GM18520 (cell line): Measurements from ENCODE around the gene SLC37A1.

Experiments
- ATAC-seq: cut with Tn5 transposase; IDR thresholded peaks from one replicate; pipeline ENCODE4 v1.9.1; 2021; ENCODE audit not compliant: unreplicated experiment

SLC37A1 gene

DNA sequence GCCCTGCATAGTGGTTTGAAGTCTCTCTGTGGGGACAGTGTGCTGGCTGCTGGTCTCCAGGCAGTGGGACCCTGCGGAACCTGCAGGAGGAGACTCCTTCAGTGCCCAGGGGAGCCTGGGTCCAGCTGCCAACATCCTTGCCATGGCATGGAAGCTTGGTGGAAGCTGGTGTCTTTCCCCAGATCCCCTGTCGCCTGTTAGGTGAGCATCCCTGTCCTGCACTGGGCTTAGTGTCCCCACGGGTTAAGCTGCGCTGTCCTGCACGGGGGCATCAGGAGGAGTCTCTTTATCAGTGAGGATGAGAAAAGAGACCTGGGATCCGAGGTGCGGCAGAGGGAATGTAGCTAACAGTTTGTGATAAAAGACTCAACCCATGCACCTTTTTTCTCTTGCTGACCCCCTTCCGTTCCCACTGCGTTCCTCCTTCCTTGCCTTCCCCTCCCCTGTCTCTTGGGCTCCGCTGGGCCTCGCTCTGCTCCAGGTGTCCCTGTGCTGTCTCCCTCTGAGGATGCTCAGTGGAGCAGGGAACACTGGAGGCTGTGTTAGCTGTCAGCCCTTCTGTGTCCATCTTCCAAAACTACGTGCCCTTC is 59.3 kb downstream of the SLC37A1 start:
- no peak for ATAC-seq

- no peak for ATAC-seq
Measured at GRCh38 chr21:42574234-42575027, 60.8 kb downstream of the SLC37A1 start.

- no peak for ATAC-seq
Measured at GRCh38 chr21:42575111-42575510, 61.5 kb downstream of the SLC37A1 start.

DNA sequence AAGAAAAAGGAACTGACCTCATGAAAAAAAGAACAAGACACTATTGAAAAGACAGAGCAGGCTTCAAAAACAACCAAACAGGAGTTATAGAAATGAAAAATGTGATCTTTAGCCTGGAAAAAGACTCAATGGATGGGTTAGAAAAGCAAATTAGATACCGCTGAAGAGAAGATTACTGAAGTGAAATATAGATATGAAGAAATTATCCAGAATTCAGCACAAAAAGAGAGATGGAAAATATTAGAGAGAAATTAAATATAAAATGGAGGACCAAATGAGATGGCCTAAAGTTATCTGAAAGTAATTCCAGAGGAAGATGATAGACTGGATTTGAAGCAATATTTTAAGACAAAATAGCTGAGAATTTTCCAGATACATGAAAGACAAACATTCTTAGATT is 63.0 kb downstream of the SLC37A1 start:
- no peak for ATAC-seq

DNA sequence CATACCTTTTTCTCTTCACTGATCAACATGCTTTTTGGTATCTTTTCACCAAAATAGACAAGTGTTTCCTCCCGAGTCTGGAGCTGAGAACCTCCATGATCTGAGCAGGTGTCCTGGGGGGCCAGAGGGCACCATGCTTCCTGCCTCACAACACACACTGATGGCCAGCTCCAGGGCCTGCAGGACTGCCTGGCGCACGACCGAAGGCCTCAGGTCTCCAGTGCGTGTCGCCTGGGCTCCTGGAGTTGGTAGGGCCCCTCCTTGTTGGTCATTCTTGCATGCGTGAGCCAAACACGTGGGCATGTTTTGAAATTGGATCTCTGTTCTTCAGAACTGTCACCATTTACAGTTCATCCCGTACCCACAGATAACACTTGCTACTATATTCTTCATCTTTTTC is 64.4 kb downstream of the SLC37A1 start:
- ATAC-seq, result no peak

GRCh38 chr21:42578761-42579415 is 65.2 kb downstream of the SLC37A1 start:
- ATAC-seq, result no peak

DNA sequence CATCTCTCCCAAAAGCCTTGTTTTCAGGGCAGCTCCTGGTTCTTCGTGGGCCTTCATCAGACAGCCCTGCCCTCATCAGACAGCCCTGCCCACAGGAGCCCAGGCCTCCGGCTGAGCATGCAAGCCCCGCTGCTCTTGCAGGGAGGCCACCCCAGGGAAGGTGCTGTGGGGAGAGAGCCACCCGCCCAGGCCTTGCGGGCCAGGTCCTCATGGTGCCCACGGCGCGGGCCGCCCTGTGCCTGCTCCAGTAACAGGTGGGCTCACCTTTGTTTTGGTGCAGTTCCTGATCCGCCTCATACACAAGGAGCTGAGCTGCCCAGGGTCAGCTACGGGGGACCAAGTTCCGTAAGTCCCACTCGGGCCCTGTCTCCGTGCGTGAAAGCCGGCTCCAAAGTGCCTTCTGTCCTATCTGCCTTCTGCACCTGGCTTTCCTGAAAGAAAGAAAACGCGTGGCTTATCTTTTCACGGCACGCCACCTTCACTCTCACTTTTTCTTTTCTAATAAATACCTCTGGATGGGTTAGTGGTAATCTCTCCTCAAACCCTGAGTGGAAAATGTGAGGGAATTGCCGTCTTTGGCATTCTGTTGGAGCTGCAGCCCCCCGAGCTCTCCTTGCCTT is 65.9 kb downstream of the SLC37A1 start:
- ATAC-seq, result no peak

GRCh38 chr21:42580076-42580792 is 66.6 kb downstream of the SLC37A1 start:
- no peak for ATAC-seq

GRCh38 chr21:42580793-42581321 is 67.2 kb downstream of the SLC37A1 start:
- no peak for ATAC-seq

GRCh38 chr21:42581336-42581992 is 67.8 kb downstream of the SLC37A1 start:
- ATAC-seq, result no peak

DNA sequence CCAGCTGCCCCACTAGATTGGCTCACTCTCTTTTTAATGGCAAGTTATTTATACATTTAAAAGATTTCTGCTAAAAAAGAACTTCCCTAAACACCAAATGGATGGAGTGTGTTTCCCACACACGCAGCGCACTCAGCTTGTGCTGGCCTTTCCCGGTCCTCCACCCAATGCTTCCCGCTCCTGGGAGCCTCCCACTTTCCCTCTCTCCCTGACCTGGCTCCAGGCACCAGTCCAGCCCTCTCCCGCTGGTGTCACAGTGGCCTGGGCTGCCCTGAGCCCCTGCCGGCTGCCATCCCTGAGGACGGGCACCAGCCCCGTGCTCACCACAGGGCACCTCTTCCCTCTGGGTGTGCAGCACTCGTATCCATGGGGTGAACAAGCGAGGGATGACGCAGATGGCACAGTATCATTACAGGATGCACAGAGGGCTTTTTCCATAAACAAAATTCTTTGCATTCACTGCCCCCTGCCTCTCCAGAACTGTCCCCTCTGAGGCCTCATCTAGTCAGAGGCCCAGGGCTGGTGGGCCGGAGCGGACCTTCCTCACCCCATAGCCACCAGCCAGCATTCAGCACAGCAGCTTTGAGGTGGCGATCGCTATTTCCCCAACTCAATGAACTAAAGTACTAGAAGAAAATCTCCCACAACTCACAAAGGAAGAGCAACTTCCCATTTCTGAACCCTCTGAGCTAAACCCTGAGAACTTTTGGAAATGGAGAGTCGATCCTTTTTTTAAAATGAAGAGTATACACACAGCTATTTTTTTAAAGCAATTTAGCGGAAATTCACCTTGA is 68.5 kb downstream of the SLC37A1 start:
- ATAC-seq, result no peak

DNA sequence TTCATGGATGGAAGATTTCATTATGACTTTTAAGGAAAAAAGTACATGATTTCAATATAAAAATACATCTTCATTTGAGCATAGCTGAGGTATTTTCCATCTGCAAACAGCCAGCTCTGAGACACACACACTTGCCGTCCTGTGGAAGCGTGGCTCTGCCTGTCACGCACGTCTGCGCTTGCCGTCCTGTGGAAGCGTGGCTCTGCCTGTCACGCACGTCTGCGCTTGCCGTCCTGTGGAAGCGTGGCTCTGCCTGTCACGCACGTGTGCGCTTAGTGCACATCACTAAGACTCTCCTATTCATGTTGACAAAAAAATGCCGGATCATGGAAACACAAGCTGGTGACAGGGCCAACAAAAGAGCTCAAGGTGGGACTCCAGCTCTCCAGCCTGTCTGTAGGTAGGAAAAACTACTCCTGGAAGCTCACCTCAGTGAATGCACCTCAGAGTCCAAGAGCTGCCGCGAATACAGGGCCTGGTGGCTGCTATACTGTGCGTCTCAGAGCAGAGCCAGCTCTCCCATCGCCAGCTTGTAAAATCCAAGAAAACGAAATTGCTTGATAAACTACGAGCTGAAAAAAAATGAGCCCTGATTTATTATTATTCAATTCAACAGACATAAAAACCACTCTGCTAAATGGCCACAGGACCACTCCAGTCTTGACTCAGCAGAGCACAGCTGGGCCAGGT is 69.3 kb downstream of the SLC37A1 start:
- ATAC-seq, result no peak

DNA sequence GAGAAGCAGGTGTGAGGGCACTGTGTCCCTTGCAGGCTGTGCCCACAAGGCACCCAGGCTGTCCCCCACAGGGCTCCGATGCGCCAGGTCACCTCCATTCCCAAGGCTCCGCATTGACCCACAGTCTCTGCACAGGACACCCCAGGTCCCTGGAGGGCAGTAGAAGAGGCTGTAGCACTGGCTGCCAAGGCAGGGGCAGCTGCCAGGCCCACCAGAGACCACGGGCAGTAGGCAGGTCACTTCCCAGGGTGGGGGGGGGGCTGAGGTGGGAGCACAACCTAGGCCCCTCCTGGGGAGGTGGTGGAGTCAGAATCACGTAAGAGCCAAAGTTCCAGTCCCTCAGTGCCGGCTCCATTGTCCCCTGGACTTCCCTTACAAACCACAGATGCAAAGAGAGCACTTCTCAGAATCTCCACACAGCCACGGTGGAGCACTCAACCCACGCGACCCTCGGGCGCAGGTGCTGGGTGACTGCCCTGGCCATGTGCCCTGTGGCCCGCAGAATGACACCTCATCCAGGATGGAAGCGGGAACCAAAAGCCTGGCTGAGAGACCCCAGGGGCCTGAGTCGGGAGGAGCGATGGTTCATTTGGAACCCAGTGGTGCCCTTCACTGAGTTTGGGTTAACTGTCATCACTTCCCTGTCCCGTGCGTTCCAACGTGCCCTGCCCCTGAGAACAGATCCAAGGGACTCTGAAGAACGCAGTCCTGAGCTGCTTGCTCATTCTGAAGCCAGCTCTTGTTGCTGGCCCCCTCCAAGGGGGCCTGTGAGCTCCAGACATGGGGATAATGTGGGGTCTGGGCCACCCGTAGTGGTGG is 70.0 kb downstream of the SLC37A1 start:
- no peak for ATAC-seq

- no peak for ATAC-seq
Measured at GRCh38 chr21:42584296-42584641, 70.6 kb downstream of the SLC37A1 start.

GRCh38 chr21:42585881-42586280 is 72.2 kb downstream of the SLC37A1 start:
- ATAC-seq, result no peak

DNA sequence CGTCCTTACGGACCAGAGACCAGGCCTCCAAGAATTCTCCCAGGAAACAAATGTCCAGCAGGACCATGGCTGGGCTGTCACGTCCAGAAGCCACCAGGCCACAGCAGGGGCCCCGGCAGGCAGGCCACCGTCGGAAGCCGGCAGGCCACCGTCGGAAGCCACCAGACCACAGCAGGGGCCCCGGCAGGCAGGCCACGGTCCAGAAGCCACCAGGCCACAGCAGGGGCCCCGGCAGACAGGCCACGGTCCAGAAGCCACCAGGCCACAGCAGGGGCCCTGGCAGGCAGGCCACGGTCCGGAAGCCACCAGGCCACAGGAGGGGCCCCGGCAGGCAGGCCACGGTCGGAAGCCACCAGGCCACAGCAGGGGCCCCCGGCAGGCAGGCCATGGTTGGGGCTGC is 72.8 kb downstream of the SLC37A1 start:
- no peak for ATAC-seq

DNA sequence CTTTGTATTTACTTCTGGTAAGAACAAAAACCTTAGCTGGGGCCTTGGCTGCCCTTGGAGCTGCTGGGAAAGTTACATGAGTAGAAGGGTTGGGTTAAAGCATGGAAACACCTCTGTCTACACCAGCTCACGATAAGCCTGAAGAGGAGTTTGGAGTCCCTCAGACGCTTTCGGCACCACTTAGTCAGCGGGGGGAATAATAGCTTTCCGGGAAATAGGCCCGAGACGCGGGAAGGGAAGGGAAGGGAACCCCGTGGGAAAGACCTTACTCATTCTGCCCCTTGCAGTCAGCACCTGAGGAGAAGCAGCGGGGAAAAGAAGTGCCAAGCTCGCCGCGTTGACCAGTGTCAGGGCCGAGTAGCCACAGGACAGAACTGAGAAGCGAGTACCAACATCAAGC is 73.4 kb downstream of the SLC37A1 start:
- no peak for ATAC-seq

DNA sequence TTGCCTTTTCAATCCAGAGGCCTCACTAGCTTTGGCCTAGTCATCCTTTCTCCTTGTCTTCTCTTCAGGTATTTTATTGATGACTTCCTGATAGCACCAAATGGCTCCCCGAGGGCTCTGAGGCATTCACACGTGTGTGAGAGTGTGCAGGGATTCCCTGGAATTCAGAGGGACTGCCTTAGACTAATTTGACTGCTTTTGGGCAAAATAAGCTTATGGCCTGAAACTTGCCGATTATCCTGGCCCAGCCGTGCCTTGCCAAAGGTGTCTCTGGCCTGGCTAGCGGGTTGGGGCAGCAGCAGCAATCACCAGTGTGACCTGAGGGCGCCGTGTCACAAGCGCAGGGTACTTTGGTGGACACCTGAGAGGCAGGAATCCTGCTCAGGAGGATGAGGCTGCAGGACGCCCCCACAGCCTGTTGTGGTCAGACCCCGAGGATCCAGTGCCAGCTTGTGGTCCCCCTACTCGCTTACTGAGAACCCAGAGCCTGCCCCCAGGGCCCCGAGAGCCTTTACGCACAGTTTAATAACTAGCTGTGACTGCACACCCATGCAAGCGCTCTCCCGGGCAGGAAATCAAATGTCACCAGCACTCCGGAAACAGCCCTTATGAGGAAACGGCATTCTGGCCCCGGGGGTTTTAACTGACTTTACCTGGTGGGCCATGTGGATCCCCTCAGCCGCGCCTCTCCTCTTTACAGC is 76.9 kb downstream of the SLC37A1 start:
- no peak for ATAC-seq
